ENCODE measurements around the gene SS18.

The SS18 gene

GRCh38 chr18:25998461-25998860, 92.0 kb downstream of the SS18 start:
- DNase-seq: no peak

GRCh38 chr18:25992566-25992965, 97.8 kb downstream of the SS18 start:
- no peak for DNase-seq

DNA sequence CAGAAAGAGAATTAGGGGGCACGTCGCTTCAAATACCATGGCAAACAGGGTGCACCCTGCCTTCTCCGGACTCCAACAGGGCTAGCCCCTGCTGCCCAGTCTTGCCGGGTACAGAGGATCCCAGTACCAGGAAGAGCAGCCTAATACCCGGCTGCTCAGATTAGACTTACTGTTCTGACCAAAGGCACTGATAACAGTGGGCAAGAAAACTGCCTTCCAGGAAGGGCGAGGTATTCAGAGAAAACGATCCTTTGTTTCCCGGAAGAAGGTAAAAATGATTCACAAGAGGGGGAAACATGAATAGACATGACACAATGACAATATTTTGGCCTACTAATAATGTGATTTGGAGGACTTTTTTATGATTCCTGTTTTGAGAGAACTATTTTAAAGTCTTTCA, 99.9 kb downstream of the SS18 start:
- DNase-seq: no peak

DNA sequence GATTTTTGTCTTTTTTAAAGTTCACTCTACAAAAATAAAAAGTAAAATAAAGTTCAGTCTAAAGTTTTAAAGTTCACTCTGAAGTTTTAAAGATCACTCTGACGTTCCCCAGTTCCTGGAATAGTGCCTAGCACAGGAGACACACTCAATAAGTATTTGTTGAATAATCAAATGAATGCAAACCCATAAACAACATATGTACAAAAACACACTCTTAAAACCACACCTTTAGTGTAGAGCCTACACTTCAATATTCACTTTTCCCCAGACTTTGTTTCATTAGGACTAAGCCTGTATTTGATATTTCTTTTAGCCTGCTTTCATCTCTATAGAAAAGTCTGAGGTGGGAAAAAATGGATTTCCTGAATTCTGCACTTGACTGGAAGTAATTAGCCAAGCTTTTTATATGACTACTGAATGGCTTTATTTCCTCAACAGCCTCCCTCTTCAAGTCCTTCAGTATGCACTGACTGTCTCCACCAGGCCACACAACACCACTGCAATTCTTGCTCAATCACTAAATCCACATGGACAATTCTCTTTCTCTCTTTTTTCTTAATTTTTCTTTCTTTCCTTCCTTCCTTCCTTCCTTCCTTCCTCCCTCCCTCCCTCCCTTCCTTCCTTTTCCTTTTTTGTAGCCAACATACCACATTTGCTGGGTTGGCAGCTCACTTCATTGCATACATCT, 104.6 kb downstream of the SS18 start:
- no peak for DNase-seq

DNA sequence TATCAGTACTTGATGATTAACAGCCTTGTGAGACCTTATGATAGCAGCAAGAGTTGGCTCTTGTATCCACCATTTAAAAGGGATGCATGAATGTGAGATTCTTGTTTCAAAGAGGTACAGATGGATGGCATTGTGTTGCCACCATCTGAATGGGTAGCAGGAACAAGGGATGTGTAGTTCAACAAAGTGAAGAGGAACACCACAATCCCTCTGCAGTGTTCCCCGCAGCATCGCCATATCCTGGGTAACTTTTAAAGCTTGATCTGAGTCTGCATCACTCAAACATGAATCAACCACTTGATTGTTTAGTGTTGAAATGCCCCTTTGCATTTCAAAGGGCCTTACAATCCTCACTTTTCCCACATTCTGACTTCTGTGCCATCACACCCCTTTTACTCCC, 106.7 kb downstream of the SS18 start:
- DNase-seq: no peak

GRCh38 chr18:25982961-25983360, 107.5 kb downstream of the SS18 start:
- DNase-seq: no peak

- peak; percentile 11 for DNase-seq
These were observed 108.3 kb downstream of the SS18 start for GRCh38 chr18:25982153-25982552.

DNA sequence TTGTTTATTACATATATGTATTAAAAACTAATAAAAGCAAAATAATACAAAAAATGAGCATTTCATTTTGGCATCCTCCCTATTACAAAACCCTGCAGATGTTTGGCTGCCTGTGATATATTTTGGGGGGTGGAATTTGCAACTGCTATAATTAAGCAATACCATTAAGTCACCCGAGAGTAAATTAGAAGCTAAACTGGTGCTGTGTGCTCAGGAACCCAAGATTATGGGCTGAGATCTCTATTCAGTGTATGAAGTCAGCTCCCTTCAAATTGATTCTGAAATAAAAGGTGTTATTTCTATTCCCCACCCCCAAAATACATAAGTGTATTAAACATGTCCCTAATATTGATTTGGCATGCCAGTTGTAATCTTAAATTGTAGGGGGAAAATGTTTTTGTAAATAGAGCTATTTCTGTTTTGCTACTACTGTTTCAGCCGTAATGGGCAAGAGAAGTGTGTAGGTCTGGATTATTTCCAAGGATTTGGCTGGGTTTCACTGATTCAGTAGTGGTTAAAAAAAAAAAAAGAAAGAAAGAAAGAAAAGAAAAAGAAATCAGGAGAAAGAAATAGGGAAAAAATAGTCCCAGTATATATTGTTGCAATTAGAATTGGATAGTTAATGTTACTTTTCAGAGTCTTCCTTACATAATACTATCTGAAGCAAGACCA, 110.9 kb downstream of the SS18 start:
- DNase-seq: no peak

- no peak for DNase-seq
These were observed 113.9 kb downstream of the SS18 start for GRCh38 chr18:25976554-25976953.

GRCh38 chr18:25974630-25975077, 115.8 kb downstream of the SS18 start:
- DNase-seq: no peak
